ENCODE data around the gene ATP10A.

- TF ChIP-seq, protein P1, sequence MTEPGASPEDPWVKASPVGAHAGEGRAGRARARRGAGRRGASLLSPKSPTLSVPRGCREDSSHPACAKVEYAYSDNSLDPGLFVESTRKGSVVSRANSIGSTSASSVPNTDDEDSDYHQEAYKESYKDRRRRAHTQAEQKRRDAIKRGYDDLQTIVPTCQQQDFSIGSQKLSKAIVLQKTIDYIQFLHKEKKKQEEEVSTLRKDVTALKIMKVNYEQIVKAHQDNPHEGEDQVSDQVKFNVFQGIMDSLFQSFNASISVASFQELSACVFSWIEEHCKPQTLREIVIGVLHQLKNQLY (CRISPR knock-in tag; conservative IDR thresholded peaks at IDR 0.05) = 0 out of 4 replicates have a peak, but pooled peaks have one; percentile 72 to 82
- TF ChIP-seq PHF21A (IDR thresholded peaks at IDR 0.05; ENCODE audit: borderline replicate concordance, low read depth) (no peak), PTRF (tag; IDR thresholded peaks at IDR 0.05) (no peak), PHB2 (IDR thresholded peaks at IDR 0.05; ENCODE audit: low read depth) (no peak), KLF16 (IDR thresholded peaks at IDR 0.05) (no peak), TCF7L2 (IDR thresholded peaks at IDR 0.05; ENCODE audit: low read depth, low read length) (no peak)
- TF ChIP-seq, protein P2, sequence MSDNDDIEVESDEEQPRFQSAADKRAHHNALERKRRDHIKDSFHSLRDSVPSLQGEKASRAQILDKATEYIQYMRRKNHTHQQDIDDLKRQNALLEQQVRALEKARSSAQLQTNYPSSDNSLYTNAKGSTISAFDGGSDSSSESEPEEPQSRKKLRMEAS (CRISPR knock-in tag; IDR thresholded peaks at IDR 0.05) = peak; percentile 58
- TF ChIP-seq, protein P3, sequence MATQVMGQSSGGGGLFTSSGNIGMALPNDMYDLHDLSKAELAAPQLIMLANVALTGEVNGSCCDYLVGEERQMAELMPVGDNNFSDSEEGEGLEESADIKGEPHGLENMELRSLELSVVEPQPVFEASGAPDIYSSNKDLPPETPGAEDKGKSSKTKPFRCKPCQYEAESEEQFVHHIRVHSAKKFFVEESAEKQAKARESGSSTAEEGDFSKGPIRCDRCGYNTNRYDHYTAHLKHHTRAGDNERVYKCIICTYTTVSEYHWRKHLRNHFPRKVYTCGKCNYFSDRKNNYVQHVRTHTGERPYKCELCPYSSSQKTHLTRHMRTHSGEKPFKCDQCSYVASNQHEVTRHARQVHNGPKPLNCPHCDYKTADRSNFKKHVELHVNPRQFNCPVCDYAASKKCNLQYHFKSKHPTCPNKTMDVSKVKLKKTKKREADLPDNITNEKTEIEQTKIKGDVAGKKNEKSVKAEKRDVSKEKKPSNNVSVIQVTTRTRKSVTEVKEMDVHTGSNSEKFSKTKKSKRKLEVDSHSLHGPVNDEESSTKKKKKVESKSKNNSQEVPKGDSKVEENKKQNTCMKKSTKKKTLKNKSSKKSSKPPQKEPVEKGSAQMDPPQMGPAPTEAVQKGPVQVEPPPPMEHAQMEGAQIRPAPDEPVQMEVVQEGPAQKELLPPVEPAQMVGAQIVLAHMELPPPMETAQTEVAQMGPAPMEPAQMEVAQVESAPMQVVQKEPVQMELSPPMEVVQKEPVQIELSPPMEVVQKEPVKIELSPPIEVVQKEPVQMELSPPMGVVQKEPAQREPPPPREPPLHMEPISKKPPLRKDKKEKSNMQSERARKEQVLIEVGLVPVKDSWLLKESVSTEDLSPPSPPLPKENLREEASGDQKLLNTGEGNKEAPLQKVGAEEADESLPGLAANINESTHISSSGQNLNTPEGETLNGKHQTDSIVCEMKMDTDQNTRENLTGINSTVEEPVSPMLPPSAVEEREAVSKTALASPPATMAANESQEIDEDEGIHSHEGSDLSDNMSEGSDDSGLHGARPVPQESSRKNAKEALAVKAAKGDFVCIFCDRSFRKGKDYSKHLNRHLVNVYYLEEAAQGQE (IDR thresholded peaks at IDR 0.05; ENCODE audit: borderline replicate concordance) = no peak
- TF ChIP-seq, protein P3 (CRISPR knock-in tag; IDR thresholded peaks at IDR 0.05; ENCODE audit: low read depth) = no peak
- TF ChIP-seq, protein P4, sequence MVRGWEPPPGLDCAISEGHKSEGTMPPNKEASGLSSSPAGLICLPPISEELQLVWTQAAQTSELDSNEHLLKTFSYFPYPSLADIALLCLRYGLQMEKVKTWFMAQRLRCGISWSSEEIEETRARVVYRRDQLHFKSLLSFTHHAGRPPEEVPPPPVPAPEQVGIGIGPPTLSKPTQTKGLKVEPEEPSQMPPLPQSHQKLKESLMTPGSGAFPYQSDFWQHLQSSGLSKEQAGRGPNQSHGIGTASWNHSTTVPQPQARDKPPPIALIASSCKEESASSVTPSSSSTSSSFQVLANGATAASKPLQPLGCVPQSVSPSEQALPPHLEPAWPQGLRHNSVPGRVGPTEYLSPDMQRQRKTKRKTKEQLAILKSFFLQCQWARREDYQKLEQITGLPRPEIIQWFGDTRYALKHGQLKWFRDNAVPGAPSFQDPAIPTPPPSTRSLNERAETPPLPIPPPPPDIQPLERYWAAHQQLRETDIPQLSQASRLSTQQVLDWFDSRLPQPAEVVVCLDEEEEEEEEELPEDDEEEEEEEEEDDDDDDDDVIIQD (CRISPR knock-in tag; IDR thresholded peaks at IDR 0.05) = no peak
Measured at GRCh38 chr15:25846377-25846776, 16.8 kb downstream of the ATP10A start.
